ENCODE data around the gene NSUN2. TPM values are rescaled to one million over a fixed set of nuclear protein-coding genes. Genes with fewer than 3 reads are reported as not detected.

The NSUN2 gene
- total and polyA plus RNA-seq, 2 experiments from 2014 or later, result 65.4 to 112 TPM

DNA sequence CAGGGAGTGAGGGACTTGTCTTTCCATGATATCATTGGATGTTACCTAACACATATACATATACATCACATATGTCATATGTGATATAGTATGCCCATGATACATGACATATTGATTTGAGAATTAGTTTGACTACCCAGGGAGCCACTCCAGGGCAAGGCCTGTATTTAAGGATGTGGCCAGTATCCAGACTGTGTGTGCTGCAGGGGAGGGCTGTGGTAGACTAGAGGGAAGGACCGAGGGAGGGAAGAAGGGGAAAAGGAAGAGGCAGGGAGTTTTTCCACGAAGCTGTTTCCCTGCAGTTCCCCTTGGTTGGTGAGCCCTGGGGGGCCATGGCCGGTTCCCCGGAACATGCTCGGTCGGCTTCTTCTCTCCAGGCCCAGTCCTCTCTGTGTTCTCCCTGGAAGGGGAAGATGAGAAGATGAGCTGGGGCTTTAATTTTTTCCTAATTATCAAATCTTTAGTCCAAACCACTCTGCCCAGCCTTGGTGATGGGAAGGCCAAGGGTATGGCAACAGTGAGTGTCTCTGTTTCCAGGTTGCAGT is 48.7 kb downstream of the NSUN2 start:
- Mint-ChIP-seq H3K4me1 (peaks cover 8% of the 10 kb centered on the region), H3K27ac (no peak overlapping the region), H3K36me3 (ENCODE audit: low read depth) (no peaks in the 10 kb centered on the region), H3K4me3 (peak overlapping the region; percentile 66), H3K9me3 (no peaks in the 10 kb centered on the region), H3K27me3 (ENCODE audit: insufficient read depth, low read depth, poor library complexity) (peaks cover 23% of the 10 kb centered on the region)
- DNase-seq (ENCODE audit: low spot score), result no peak
- peak overlapping the region; percentile 84 for H3K4me2 ChIP-seq
- no peak for ATAC-seq
- H3K27ac ChIP-seq (ENCODE audit: low read depth), result no peak overlapping the region
- no peak for TF ChIP-seq EZH2phosphoT487 (IDR thresholded peaks at IDR 0.05; ENCODE audit: unreplicated experiment)
- no peaks in the 10 kb centered on the region for H3F3A ChIP-seq (replicated peaks; ENCODE audit: low read depth)
- H3K79me2 ChIP-seq (replicated peaks; ENCODE audit: insufficient read depth), result no peaks in the 10 kb centered on the region
- H3K27me3 ChIP-seq (ENCODE audit: insufficient read depth), result peaks cover 28% of the 10 kb centered on the region
- H2AFZ ChIP-seq, result no peak overlapping the region
- H3K4me3 ChIP-seq, result peak overlapping the region; percentile 67
- no peaks in the 10 kb centered on the region for H3K9me2 ChIP-seq (ENCODE audit: insufficient read depth)
- H3K36me3 ChIP-seq (ENCODE audit: insufficient read depth), result no peaks in the 10 kb centered on the region
- H3K4me1 ChIP-seq (ENCODE audit: insufficient read depth), result peaks cover 6% of the 10 kb centered on the region; the same call in 1 of the 2 replicates
- no peaks in the 10 kb centered on the region for H4K20me1 ChIP-seq (replicated peaks; ENCODE audit: insufficient read depth)

DNA sequence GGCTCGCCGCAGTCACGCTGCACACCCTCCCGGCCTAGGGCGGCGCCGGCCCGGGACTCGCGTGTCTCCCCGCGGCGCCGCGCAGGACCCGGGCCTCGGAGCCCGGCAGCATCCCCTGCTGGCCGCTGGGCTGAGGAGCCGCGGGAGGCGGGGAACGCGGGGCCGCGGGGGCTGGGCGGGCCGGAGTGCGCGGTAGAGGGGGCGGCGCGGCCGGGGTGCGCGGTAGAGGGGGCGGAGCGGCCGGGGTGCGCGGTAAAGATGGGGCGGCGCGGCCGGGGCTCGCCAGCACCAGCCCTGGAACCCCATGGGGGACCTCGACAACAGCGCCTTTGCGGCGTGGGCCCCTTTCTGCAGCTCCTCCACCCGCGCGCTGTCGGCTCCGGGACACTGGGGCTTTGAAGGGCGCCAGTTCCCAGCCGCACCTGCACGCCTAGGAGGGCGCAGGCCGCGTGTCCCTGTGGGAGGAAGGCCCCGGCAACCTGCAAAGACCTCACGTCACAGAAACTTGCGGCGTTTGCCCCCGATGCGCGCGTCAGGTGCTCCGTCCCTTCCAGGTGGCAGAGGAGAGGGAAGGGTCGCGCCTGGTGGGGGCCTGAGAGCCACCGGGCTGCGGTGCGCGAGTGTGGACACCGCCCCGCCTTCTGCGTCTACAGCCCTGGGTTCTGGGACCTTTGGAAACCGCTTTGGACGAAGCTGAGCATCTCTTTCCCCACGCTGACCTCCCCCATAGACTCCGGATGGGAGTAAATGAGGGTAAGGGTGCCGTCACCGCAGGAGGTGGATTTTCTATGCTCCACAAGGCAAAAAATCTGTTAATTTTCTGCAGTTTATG is 49.6 kb downstream of the NSUN2 start:
- Histone ChIP-seq H3F3A (replicated peaks; ENCODE audit: low read depth) (no peaks in the 10 kb centered on the region), H3K9me2 (ENCODE audit: insufficient read depth) (no peaks in the 10 kb centered on the region), H3K4me3 (peak overlapping the region; percentile 67), H3K27me3 (ENCODE audit: insufficient read depth) (peaks cover 28% of the 10 kb centered on the region), H3K4me2 (peak overlapping the region; percentile 84), H3K4me1 (ENCODE audit: insufficient read depth) (peaks cover 6% of the 10 kb centered on the region; the same call in 1 of the 2 replicates), H3K27ac (ENCODE audit: low read depth) (no peak overlapping the region), H3K79me2 (replicated peaks; ENCODE audit: insufficient read depth) (no peaks in the 10 kb centered on the region), H2AFZ (peak overlapping the region; percentile 95; the same call in 1 of the 2 replicates), H3K36me3 (ENCODE audit: insufficient read depth) (no peaks in the 10 kb centered on the region), H4K20me1 (replicated peaks; ENCODE audit: insufficient read depth) (no peaks in the 10 kb centered on the region)
- Mint-ChIP-seq H3K27me3 (ENCODE audit: insufficient read depth, low read depth, poor library complexity) (peaks cover 23% of the 10 kb centered on the region), H3K4me3 (peak overlapping the region; percentile 66), H3K36me3 (ENCODE audit: low read depth) (no peaks in the 10 kb centered on the region), H3K9me3 (peaks cover 3% of the 10 kb centered on the region; the same call in 1 of the 3 replicates), H3K27ac (no peak overlapping the region), H3K4me1 (peaks cover 8% of the 10 kb centered on the region)
- DNase-seq (ENCODE audit: low spot score) (peak; percentile 77), ATAC-seq (peak; percentile 89)
- TF ChIP-seq, protein P1, sequence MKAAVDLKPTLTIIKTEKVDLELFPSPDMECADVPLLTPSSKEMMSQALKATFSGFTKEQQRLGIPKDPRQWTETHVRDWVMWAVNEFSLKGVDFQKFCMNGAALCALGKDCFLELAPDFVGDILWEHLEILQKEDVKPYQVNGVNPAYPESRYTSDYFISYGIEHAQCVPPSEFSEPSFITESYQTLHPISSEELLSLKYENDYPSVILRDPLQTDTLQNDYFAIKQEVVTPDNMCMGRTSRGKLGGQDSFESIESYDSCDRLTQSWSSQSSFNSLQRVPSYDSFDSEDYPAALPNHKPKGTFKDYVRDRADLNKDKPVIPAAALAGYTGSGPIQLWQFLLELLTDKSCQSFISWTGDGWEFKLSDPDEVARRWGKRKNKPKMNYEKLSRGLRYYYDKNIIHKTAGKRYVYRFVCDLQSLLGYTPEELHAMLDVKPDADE (IDR thresholded peaks at IDR 0.05), result no peak
- TF ChIP-seq, protein P2, sequence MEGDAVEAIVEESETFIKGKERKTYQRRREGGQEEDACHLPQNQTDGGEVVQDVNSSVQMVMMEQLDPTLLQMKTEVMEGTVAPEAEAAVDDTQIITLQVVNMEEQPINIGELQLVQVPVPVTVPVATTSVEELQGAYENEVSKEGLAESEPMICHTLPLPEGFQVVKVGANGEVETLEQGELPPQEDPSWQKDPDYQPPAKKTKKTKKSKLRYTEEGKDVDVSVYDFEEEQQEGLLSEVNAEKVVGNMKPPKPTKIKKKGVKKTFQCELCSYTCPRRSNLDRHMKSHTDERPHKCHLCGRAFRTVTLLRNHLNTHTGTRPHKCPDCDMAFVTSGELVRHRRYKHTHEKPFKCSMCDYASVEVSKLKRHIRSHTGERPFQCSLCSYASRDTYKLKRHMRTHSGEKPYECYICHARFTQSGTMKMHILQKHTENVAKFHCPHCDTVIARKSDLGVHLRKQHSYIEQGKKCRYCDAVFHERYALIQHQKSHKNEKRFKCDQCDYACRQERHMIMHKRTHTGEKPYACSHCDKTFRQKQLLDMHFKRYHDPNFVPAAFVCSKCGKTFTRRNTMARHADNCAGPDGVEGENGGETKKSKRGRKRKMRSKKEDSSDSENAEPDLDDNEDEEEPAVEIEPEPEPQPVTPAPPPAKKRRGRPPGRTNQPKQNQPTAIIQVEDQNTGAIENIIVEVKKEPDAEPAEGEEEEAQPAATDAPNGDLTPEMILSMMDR (conservative IDR thresholded peaks at IDR 0.05; ENCODE audit: low read depth in 2 of 2), result peak; percentile 14 to 52; a peak in 3 of 4 replicates
- 0 out of 2 replicates have a peak, but pooled peaks have one; percentile 9 for TF ChIP-seq CREB1 (CRISPR knock-in tag; IDR thresholded peaks at IDR 0.05; ENCODE audit: low read depth)
